ENCODE data around the gene CES1.
"Not testable (repeated sequence)": the region's sequence is repeated elsewhere in the genome, so short reads cannot be mapped to it uniquely, and the experiment has no call there.

The CES1 gene

DNA sequence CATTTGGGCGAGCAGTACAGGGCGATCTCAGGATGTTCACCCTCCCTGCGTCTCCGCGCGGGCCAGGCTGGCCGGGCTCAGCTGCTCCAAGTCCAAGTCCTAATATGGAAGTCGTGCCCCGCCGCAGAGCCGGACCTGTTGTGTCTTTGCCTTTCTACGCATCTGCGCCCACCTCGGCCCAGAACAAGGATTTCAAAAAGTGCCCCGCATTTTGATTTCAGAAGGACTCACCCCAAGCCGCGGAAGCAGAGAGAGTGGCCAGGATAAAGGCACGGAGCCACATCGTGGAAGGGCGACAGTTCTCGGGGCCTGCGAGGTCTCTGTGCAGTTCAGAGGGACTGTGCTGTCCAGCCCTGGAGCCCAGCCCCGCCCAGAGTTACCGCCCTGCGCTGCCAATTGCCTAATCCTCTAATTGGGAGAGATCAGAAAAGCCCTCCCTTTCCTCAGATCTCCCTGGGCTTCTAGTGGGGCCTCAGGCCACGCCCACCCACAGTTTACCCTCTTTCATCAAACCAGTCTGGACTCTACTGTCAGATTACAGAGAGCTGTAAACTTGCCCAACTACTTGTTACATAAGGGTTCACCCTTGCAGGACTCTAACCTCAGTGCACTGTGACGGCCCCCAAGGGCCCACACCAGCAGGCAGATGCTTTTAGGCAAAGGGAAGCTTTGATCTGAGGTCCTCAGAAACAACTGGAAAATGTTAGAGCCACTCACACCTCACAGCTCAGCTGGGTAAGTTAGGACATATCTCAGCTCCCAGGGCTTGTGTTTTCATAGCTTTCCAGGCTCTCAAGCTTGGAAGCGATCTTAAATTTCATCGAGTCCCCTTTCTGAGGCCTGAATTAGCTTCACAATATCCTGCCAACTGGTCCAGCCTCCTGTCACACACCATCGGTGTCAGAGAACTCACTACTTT lies at the start of gene CES1:
TSS of gene CES1 (minus strand) at position 324 of the 919 bp plus-strand sequence. CDS start at position 283, 41 bp downstream.
- DNase-seq (ENCODE audit: low read depth): no peak

DNA sequence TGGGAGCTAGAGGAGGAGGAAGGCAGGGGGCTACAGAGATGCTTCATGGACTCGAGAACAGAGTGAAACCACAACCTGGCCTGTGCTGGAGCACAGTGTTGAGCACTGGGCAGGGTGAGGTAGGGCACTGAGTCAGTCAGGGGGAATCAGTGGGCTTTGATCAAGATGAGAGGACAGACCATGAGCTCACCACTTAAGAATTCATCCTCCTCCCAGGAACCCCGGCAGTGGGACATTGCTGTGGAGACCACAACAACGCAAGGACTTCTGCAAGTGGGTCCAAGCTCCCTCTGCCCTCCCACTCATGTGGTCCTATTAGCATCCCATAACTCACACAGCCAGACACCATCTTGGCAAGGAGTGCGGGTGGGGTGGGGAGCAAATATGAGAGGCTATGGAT lies 44.0 kb upstream of the CES1 start:
- no peak for DNase-seq (ENCODE audit: low read depth)

DNA sequence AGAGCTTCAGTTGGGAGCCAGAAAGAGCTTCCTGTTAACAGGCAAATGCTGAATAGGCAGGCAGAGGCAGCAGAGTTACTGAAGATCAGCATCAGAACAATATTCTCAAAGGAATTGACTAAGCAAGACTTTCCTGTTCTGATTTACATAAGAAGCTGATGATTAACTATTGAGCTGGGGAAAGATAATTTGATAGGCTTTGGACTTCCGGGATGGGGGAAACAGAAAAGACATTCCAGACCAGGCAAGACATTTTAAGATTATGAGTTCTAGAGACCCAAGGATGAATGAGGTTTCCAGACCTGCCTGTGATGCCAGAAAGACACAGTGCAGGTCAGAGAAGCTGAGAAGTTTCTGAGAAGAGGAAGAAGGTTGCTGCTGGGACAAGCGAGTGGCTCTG lies 42.4 kb upstream of the CES1 start, which contains the start of gene CES5A:
TSS of gene CES5A (minus strand) at position 101 of the 400 bp plus-strand sequence. CDS start 152 bp downstream, outside the sequence.
- no peak for DNase-seq (ENCODE audit: low read depth)

DNA sequence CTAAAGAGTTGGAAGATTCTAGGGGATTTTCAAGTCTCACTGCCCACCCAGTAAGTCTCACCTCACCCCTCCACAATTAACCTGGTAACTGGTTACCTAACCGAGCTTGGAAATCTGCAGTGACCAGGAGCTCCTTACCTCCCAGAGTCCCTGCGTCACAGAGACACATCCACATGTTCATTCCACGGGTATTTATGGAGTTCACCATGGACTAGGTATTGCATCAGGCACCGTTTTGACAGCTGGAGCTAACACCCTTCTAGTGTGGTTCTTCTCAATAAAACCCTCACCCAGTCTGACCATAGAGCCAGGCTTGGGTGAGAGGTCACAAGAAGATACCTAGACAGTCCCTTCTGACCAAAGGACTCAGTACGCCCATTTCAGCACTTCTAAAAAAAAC lies 40.2 kb upstream of the CES1 start:
- no peak for DNase-seq (ENCODE audit: low read depth)

DNA sequence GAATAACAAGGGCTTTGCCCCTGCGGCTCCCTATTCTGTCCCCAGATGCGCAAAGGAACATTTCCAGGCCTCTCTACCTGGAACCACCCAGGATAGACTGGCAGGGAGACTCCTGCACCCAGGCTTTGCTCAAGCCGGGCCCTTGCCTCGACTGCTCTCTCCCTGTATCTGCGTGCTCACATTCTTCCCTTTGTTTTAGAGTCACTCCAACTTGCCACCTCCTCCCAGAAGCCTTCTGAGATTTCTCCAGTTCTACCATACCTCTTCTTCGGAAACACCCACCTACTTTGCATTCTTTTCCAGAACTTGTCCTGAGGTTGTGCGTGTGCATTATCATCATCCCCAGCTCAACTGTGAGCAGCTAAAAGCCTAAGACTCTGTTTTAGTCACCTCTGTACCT lies 39.2 kb upstream of the CES1 start:
- DNase-seq (ENCODE audit: low read depth): no peak

DNA sequence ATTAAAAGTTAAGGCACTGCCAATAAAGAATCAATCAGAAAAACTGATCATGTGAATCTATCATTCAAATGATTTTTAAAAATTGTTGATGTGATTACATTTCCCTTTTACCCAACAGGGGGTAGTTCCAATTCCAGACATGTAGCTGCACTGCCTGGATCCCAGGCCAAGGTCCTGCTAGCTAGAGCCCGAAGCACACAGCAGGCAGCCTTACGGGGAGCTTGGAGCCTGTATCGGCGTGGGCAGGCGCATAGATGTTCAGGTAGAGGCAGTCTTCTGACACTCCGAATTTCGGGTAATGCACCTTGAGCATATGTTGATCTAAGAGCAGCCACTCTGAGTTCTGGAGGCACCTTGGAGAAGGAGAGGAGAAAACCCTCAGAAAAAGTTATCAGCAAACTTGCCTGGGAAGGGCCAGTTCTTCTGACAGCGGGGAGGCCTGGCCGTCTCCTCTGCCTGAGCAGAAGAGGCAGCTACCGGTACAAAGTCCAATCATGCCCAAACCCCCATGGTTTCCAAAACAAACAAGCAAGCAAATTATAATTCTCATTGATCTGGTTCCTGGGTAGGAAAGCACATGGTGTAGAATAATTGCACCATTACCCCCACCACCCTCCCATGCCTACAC lies 38.6 kb upstream of the CES1 start:
- DNase-seq (ENCODE audit: low read depth): no peak

DNA sequence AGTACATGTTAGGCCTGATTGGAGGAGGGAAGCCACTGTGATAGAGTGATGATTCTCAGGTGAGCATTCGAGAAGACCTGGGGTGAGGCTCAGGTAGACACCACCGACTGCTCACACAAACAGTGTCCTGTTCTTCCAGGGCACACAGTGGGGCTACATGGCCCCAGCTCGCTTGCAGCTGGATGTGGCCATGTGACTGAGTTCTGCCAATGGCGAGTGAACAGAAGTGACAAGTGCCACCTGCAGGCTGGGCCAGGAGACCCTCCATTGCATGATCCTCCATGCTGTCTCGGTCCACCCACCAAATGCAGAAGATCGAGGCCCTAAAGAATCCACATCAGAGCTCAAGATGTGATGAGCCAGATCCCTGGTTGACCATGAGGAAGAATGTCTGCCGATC lies 36.1 kb upstream of the CES1 start:
- no peak for DNase-seq (ENCODE audit: low read depth)

DNA sequence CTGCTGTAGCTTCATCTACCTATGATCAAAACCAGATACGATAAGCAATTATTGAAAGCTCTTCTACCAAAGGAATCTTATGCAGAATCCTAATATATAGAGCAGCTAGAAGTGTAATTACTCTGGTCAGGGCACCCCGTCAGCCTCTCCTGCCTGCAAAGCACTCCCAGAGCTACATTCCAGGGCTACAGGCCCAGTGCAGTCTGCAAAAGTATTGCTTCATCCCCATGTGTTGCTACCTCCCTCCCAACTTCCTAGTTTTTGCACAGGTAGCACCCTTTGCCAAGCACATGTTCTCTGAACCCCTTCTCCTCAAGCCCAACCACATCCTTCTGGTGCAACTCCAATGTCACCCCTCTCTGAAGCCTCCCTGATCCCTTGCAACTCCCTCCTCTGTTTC lies 35.2 kb upstream of the CES1 start:
- no peak for DNase-seq (ENCODE audit: low read depth)

DNA sequence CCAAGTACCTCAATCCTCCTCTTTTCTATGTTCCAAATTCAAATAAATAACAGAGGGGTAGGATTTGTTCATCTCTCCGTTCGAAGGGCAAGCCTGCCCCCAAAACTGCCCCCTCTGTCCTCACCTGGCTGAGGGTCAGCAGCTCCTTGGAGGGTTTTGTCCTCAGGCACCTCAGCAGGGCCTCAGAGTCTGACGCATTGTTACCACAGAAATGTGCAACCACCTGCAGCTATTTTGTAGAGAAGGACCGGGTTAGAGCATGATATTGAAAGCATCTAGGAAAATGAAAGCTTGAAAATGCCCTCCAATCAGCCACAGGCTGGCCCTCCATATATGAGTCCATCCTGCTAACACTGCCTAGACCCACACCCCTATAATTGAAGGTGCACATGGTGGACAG lies 28.4 kb upstream of the CES1 start:
- no peak for DNase-seq (ENCODE audit: low read depth)

DNA sequence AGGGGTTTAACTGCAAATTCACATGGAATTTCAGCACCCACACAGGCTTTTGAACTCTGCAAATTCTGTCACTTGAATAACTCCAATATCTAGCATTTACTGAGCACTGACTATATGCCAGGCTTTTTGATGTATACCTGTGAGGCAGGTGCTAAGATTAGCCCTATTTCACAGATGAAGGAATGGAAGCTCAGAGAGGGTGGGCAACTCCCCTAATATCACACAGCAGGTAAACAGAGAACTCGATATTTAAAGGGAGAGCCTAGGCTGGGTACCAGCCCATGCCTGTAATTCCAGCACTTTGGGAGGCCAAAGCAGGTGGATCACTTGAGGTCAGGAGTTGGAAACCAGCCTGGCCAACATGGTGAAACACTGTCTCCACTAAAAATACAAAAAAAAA lies 24.8 kb upstream of the CES1 start:
- not testable (repeated sequence) for DNase-seq (ENCODE audit: low read depth)

DNA sequence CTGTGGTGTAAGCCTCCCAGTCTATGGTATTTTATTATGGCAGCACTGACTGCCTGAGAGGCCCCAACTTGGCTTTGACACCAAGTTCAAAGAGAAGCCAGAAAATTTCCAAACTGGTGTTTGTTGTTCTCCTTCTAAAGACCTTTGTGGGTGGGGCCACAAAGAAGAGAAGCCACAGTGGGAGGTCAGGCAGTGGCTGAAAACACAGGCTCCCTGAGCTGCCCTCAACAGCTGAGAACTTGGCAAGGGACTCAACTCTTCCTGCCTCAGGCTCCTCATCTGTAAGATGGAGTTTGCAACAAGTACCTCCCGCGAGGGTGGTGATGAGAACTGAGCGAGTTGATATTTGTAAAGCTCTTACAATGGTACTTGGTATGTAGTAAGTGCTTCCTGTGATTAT lies 24.1 kb upstream of the CES1 start:
- no peak for DNase-seq (ENCODE audit: low read depth)

DNA sequence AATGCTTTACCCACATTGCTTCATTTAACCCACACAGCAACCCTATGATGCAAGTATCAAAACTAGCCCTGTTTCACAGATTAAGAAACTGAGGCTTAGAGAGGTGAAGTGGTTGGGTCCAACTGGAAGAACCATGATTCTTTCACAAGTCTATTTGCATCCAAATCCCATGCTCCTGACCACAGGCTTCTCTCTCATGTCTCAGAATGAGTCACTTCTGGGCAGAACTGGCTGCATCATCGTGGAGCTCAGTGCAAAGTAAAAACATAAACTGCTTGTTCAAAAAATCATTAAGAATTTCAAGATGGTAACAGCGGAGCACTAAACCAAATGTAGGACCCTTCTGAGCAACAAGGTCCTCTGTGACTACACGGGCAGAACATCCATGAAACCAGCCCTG lies 20.2 kb upstream of the CES1 start:
- DNase-seq (ENCODE audit: low read depth): no peak

DNA sequence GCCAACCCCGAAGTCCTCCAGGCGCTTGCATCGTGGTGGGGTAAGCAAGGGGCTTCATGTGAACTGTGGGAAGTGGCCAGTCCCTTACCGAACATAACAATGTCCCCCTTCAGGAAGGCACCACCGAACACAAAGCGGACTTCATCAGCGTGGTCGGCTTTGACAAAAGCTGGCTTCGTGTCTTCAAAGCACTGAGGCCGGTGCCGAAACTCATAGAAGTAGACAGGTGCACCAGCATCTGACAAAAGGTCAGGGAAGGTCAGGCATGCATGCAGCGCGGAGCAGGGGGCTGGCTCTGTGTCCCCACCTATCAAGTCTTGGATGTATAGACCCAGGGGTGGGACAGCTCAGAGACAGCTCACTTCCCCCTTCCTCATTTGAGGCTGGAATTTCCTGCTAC lies 16.6 kb upstream of the CES1 start:
- no peak for DNase-seq (ENCODE audit: low read depth)

DNA sequence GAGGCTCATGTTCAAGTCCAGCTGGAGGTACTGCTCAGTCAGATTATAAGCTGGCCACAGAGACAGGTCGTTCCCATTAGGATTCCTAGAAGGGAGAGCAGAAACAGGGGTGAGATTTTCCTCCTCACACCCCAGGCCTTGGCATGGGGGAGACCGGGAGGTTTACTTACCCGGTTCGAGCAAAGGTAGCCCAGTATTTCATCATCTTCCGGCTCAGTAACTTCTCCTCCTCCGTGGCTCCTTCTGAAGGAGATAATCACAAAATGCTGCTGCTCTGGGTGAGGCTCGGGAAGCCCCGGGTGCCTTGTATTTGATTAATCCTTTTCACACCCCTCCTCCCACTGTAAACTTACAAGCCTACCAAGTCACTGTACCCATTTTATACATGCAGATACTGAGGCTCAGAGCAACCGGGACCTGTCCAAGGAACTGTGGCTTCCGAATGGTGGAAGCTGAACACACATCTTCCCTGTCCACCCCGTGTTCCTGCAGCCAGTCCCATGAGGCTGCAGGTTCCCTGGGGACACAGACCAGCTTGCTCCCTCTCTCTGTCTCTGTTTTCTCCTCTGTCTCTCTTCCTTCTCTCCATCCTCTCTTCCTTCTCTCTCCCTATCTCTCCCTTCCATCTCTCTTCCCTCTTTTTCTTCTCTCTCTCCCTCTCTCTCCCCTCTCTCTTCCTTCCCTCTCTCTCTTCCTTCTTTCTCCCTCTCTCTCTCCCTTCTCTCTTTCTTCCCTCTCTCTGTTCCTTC lies 13.9 kb upstream of the CES1 start:
- DNase-seq (ENCODE audit: low read depth): no peak

DNA sequence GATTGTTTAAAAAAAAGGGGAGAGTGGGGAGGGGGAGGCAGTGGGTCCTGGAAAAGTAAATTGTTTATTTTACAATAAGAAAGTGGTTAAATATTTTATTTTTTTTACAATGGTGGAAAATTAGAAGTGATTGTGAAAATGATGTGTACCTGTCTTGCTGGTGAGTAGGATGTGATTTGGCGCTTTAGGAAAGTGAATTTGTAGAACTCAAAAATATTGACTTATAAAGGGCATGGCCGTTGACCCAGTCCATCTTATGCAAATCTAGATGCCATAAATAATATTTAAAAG lies 10.2 kb upstream of the CES1 start:
- DNase-seq (ENCODE audit: low read depth): no peak

DNA sequence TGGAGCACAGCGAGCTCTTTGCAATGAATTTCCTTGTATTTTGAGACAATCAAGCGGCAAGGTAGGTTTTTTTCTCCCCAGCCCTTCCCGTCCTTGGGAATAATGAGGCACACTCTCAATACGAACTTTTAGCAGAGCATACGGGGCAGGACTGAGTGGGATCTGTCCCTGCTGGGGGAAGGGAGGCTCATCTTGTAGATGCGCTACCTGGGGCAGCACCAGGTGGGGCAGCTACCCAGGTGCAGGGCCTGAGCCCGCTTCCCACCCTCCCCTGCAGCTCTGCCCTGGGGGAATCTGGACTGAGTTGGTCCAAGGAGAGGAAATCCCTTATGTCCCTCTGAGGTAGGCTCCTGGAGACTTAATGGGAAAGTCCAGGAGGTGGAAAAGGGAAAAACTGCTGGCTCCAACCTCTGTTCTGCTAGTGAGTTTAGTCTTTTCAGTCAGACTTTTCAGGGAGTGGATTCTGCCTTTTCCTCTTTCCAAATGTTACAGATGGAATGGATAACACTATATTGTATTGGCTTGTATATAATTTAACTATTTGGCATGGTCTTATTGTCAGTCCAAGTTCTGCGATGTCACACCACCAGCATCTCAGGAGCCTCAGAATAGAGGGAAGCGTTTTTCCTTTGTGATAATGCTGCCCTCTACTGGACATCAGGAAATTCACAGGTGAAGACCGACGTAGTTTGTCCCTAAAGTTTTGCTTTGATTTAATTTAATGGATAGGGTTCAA lies 9.6 kb upstream of the CES1 start:
- no peak for DNase-seq (ENCODE audit: low read depth)

DNA sequence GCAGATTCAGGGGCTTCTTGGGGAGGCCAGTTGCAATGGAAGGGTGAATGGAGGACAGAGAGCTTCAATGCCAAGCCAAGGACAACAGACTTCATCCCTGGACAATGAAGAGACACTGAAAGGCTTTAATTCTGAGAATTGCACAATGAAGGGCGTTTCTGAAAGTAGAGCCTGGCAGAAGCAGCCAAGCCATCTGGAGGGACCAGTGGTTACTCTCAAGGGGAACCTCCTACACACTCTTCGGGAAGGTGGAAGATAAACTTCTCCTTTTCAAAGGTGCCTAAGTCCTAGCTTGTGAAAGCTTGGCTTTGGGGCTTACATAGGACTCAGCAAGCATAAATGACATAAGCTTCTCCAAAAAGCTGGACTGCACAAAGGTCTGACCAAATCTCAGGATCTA lies 6.2 kb upstream of the CES1 start:
- no peak for DNase-seq (ENCODE audit: low read depth)

DNA sequence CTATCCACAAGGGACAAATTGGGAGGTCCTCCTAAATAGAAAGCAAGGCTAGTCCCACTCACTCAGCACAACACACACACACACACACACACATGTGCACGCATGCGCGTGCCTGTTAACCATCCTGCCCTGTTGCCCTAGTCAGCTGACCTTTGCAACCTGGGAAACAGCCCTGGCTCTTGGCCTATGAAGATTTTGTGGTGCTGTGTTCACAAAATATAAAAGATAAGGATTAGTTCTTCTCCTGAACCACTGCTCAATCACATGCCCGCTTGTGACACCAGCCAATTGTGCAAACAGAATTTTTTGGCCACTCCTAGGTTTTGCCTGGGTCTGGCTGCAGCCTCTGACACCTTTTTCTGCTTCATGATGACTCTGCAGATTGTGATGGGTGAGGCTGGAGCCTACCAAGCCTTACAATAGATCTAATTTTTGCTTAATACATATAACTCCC lies 3.3 kb upstream of the CES1 start:
- no peak for DNase-seq (ENCODE audit: low read depth)

DNA sequence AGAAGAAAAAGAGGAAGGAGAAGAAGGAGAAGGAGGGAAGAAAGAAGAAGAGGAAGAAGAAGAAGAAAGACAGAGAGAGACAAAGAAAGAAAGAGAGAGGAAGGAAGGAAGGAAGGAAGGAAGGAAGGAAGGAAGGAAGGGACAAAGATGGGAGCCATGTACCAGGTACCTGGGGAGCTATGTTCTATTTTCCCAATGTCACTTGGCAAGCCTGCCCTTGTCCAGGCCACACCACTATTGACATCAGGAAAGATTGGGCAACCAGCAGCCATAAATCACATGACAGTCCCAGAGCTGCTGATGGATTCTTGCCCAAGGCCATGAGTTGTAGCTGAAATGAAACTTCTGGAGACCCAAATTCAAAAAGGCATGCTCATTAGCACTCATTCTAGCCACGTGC lies 2.7 kb upstream of the CES1 start:
- DNase-seq (ENCODE audit: low read depth): no peak

DNA sequence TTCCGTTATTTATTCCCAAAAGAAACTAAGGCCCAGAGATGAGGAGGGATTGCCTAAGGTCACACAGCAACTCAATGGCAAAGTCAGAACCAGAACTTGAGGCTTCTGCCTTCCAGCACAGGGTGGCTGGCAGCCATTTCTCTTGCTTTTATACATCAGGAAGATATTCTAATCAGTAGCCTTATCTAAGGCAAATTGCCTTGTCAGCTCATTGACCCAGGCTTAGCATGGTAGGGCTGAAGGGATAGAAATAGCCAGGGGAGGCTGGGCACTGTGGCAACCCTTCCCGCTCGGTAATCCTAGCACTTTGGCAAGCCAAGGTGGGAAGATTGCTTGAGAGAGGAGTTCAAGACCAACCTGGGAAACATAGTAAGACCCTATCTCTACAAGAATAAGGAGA lies 2.3 kb upstream of the CES1 start:
- not testable (repeated sequence) for DNase-seq (ENCODE audit: low read depth)

DNA sequence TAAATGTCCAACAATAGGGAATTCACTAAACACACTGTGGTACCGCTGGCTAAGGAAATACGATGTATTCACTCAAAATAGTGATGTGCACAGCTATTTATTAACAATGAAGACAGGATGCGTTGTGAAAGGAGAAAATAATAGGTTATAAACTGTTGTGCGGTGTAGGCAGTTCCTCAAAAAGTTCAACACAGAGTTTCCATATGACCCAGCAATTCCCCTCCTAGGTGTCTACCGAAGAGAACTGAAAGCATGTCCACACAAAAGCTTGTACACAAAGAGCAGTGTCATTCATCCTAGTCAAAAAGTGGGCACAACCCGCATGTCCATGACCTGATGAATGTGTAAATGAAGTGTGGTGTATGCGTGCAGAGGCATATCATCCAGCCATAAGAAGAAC lies 1.2 kb upstream of the CES1 start:
- DNase-seq (ENCODE audit: low read depth): no peak

DNA sequence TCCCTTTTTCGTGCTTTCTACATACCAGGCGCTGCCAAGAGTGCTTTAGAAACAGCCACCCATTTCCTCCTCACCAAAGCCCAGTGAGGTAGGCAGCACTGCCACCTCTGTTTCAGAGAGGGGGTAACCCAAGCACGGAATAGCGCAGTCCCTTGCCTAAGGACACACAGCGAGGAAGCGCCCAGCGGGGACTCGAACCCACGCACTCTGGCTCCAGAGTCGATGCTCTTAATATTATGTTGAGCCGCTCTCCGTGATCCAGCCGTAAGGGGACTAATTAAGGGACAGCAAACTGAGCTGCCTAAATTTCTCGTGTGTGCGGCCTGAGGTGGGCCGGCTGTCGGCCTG lies 497 bp downstream of the CES1 start:
- no peak for DNase-seq (ENCODE audit: low read depth)
